GM12878 (cell line): Measurements from ENCODE around the gene KANK4. TPM values are rescaled to one million over a fixed set of nuclear protein-coding genes. Genes with fewer than 3 reads are reported as not detected.

Source experiments
- ATAC-seq: fragments of 200-7000 bp; cut with Tn5 transposase; 3 replicates; pipeline ENCODE4 v1.9.1; 2020; ENCODE audit warnings: mild to moderate bottlenecking, moderate library complexity
- BruUV-seq: library from RNA; stranded (reverse); fragments of 400-500 nt; replicated peaks from 2 replicates; lab custom pipeline; 2021; lab: Mats Ljungman, UMichigan
- CTCF ChIA-PET: fragments of 300-600 bp; sonication (Branson Sonifier 250); formaldehyde crosslinking; extraction: SDS; loops from one replicate; lab custom pipeline; 2021; ENCODE audit warnings: inconsistent platforms; lab: Yijun Ruan, JAX
- POLR2A ChIA-PET: fragments of 350-600 bp; formaldehyde crosslinking; extraction: SDS; loops from one replicate; lab custom pipeline; 2021; ENCODE audit warnings: inconsistent platforms; lab: Charles Lee
- RAD21 ChIA-PET: fragments of 300-600 bp; sonication (Branson Sonifier 250); formaldehyde crosslinking; loops from one replicate; lab custom pipeline; 2023; ENCODE audit warnings: antibody characterized with exemption; ENCODE audit not compliant: unreplicated experiment; lab: Charles Lee
- SMC1A ChIA-PET: fragments of 300-600 bp; sonication (Branson Sonifier 250); formaldehyde crosslinking; loops from one replicate; lab custom pipeline; 2023; ENCODE audit not compliant: unreplicated experiment, uncharacterized antibody; lab: Charles Lee
- DNase-seq: peaks from one replicate; pipeline ENCODE4 v3.0.0-alpha.2; 2011; ENCODE audit warnings: low read depth, low spot score
- FAIRE-seq: peaks from 3 replicates; lab custom pipeline; 2011; peaks lifted over from hg19 to GRCh38; lab: Jason Lieb, UNC
- H2AFZ ChIP-seq: 2 replicates; pipeline ENCODE4 v1.6.0; 2011; ENCODE audit warnings: low read depth, low read length, control low read depth; ENCODE audit not compliant: control insufficient read depth
- H3K27ac ChIP-seq: 2 replicates; pipeline ENCODE4 v1.5.1; 2011; ENCODE audit warnings: control low read depth; ENCODE audit not compliant: control insufficient read depth, insufficient read depth
- H3K27me3 ChIP-seq, 2 experiments: replicated peaks in 1 of 2; 2 replicates each; pipeline versions ENCODE4 v1.6.0 to v1.6.1; 2011; ENCODE audit warnings: low read length in 1 of 2; ENCODE audit not compliant: control insufficient read depth in 2 of 2, insufficient read depth in 2 of 2
- H3K36me3 ChIP-seq, 2 experiments: 2 replicates each; pipeline ENCODE4 v1.5.1; 2011; ENCODE audit warnings: low read length in 1 of 2; ENCODE audit not compliant: control insufficient read depth in 2 of 2, insufficient read depth in 2 of 2
- H3K4me1 ChIP-seq: 2 replicates; pipeline ENCODE4 v1.6.1; 2011; ENCODE audit warnings: mild to moderate bottlenecking, low read length, moderate library complexity, mixed read lengths; ENCODE audit not compliant: control insufficient read depth, insufficient read depth
- H3K4me2 ChIP-seq: 2 replicates; pipeline ENCODE4 v1.6.0; 2011; ENCODE audit warnings: control low read depth; ENCODE audit not compliant: control insufficient read depth, insufficient read depth
- H3K4me3 ChIP-seq: fragments of 200-600 bp; sonication (generic); 2 replicates; pipeline ENCODE4 v1.5.1; 2016
- H3K79me2 ChIP-seq: 2 replicates; pipeline ENCODE4 v1.6.0; 2011; ENCODE audit warnings: low read length; ENCODE audit not compliant: control insufficient read depth, insufficient read depth
- H3K9ac ChIP-seq: 2 replicates; pipeline ENCODE4 v1.8.0; 2011; ENCODE audit warnings: low read length, control low read depth, mixed read lengths; ENCODE audit not compliant: control insufficient read depth, insufficient read depth
- H3K9me3 ChIP-seq: replicated peaks from 3 replicates; pipeline ENCODE4 v1.5.1; 2011; ENCODE audit warnings: mild to moderate bottlenecking, low read length; ENCODE audit not compliant: control insufficient read depth, insufficient read depth
- H4K20me1 ChIP-seq: 2 replicates; pipeline ENCODE4 v1.6.0; 2011; ENCODE audit not compliant: control insufficient read depth, insufficient read depth
- ASH2L ChIP-seq: fragments of 300-600, 200-600 bp; sonication (generic); IDR thresholded peaks from 2 replicates; pipeline ENCODE4 v1.6.1; 2017; ENCODE audit warnings: low read depth, mild to moderate bottlenecking, borderline replicate concordance
- ATF3 ChIP-seq: IDR thresholded peaks from 2 replicates; pipeline ENCODE4 v1.6.1; 2011; ENCODE audit warnings: low read depth, mild to moderate bottlenecking, low read length, moderate library complexity, borderline replicate concordance; ENCODE audit errors: extremely low read depth
- BACH1 ChIP-seq: fragments of 450-650 bp; IDR thresholded peaks from 2 replicates; pipeline ENCODE4 v1.6.1; 2017; ENCODE audit warnings: mild to moderate bottlenecking, borderline replicate concordance
- BCL3 ChIP-seq: IDR thresholded peaks from 2 replicates; pipeline ENCODE4 v1.6.1; 2011; ENCODE audit warnings: borderline replicate concordance, low read depth, mild to moderate bottlenecking, moderate library complexity, low read length; ENCODE audit not compliant: insufficient read depth, poor library complexity, severe bottlenecking
- CBX5 ChIP-seq: sonication (generic); IDR thresholded peaks from 2 replicates; pipeline ENCODE4 v1.6.1; 2016; ENCODE audit warnings: low read depth, moderate library complexity, mild to moderate bottlenecking, inconsistent platforms
- GABPA ChIP-seq: IDR thresholded peaks from 2 replicates; pipeline ENCODE4 v1.6.1; 2014; ENCODE audit warnings: antibody characterized with exemption, low read depth, mild to moderate bottlenecking, inconsistent platforms
- HDAC6 ChIP-seq: fragments of 200-600 bp; sonication (generic); IDR thresholded peaks from one replicate; pipeline ENCODE4 v1.8.0; 2017; ENCODE audit warnings: antibody characterized with exemption; ENCODE audit not compliant: unreplicated experiment
- HSF1 ChIP-seq: fragments of 150-350 bp; IDR thresholded peaks from 2 replicates; pipeline ENCODE4 v1.6.1; 2014; ENCODE audit warnings: mild to moderate bottlenecking, low read depth, low read length
- JUNB ChIP-seq: IDR thresholded peaks from 2 replicates; pipeline ENCODE4 v1.6.1; 2016; ENCODE audit warnings: antibody characterized with exemption, mild to moderate bottlenecking
- MYB ChIP-seq: fragments of 150-350 bp; IDR thresholded peaks from 2 replicates; pipeline ENCODE4 v1.6.1; 2014; ENCODE audit warnings: mild to moderate bottlenecking, low read depth, low read length, borderline replicate concordance
- NBN ChIP-seq: fragments of 450-650 bp; IDR thresholded peaks from 2 replicates; pipeline ENCODE4 v1.6.1; 2016
- NFIC ChIP-seq: IDR thresholded peaks from 2 replicates; pipeline ENCODE4 v1.6.1; 2012; ENCODE audit warnings: low read depth, mild to moderate bottlenecking, inconsistent platforms, low read length, moderate library complexity
- NFYB ChIP-seq: IDR thresholded peaks from 2 replicates; pipeline ENCODE4 v1.6.1; 2011; ENCODE audit warnings: low read depth, mild to moderate bottlenecking, low read length, improper control_type of control experiment, moderate library complexity; ENCODE audit not compliant: insufficient read depth
- NKRF ChIP-seq: fragments of 450-650 bp; conservative IDR thresholded peaks from 2 replicates; pipeline ENCODE4 v1.6.1; 2017; ENCODE audit warnings: mild to moderate bottlenecking, moderate library complexity
- PML ChIP-seq: IDR thresholded peaks from 2 replicates; pipeline ENCODE4 v1.6.1; 2012; ENCODE audit warnings: low read length, inconsistent platforms
- RB1 ChIP-seq: fragments of 450-650 bp; formaldehyde crosslinking; IDR thresholded peaks from 2 replicates; pipeline ENCODE4 v1.6.1; 2017; ENCODE audit warnings: mild to moderate bottlenecking, borderline replicate concordance
- SMAD1 ChIP-seq: fragments of 450-650 bp; IDR thresholded peaks from 2 replicates; pipeline ENCODE4 v1.6.1; 2018; ENCODE audit warnings: mild to moderate bottlenecking, low read depth; ENCODE audit not compliant: partially characterized antibody
- SREBF2 ChIP-seq: IDR thresholded peaks from 2 replicates; pipeline ENCODE4 v1.6.1; 2012; ENCODE audit warnings: mild to moderate bottlenecking, low read length
- ZNF24 ChIP-seq: fragments of 450-650 bp; IDR thresholded peaks from 2 replicates; pipeline ENCODE4 v1.6.1; 2017; ENCODE audit warnings: antibody characterized with exemption, mild to moderate bottlenecking
- ZSCAN29 ChIP-seq: fragments of 450-650 bp; IDR thresholded peaks from 2 replicates; pipeline ENCODE4 v1.6.1; 2017; ENCODE audit warnings: mild to moderate bottlenecking, moderate library complexity
- WGBS: methylation state at CpG from one replicate; pipeline ENCODE4 v1.1.6; 2016; ENCODE audit warnings: low lambda C conversion rate; ENCODE audit not compliant: insufficient replicate concordance, insufficient coverage; ENCODE audit errors: missing lambda C conversion rate; 5-methylcytosine and 5-hydroxymethylcytosine counted together
- in situ Hi-C: fragments of 300-500 bp; cut with MboI; formaldehyde crosslinking; loops from 9 replicates; pipeline ENCODE4 v1.14.3; 2018; ENCODE audit warnings: mixed read lengths
- intact Hi-C: fragments of 100-400 bp; cut with micrococcal nuclease; formaldehyde crosslinking; loops from one replicate; pipeline ENCODE4 v1.14.2; 2022; ENCODE audit not compliant: unreplicated experiment
- polyA plus RNA-seq, 11 experiments: library from polyadenylated mRNA; depleted of rRNA in 4 of 11; unstranded in 6 of 11; stranded (reverse) in 5 of 11; fragments of >200 nt; fragmentation: Nextera tagmentation in 4 of 11; fragmentation: Illumina TruSeq in 1 of 11; extraction: Ambion mirVana in 4 of 11; extraction: Trizol in 1 of 11; gene quantifications; 1 replicate in 1 of 11; 2 replicates in 10 of 11; pipeline versions ENCODE4 v1.2.1 to v1.2.3, GENCODE V29; 2011 to 2016; ENCODE audit warnings: inconsistent platforms in 2 of 11, missing spikeins in 2 of 11, low read depth in 1 of 11
- total RNA-seq, 4 experiments: library from RNA; depleted of rRNA in 3 of 4; stranded (reverse); fragments of >200 nt in 3 of 4; fragmentation: Illumina TruSeq in 1 of 4; extraction: Trizol in 1 of 4; gene quantifications; 2 replicates each; pipeline versions ENCODE4 v1.2.1 to v1.2.3, GENCODE V29; 2013 to 2021

Gene KANK4
- total and polyA plus RNA-seq, 10 of the 15 experiments (the other 5 are each of a cell fraction or from before 2014, with no cell fraction given): not detected

- TF ChIP-seq ATF3 (no peak), NFYB (no peak), GABPA (no peak), NKRF (no peak), RB1 (no peak), ASH2L (no peak), PML (no peak)
Measured at GRCh38 chr1:62238507-62238906, 80.7 kb downstream of the KANK4 start (continued).

- in situ Hi-C loops: no loop called here
- BruUV-seq: no TSS peak
- TF ChIP-seq NFIC: no peak
- TF ChIP-seq SMAD1: no peak
- TF ChIP-seq PML: no peak
- no peak for TF ChIP-seq HDAC6
- TF ChIP-seq MYB: no peak
- no peak for TF ChIP-seq BCL3
- TF ChIP-seq SREBF2: no peak
- no peak for TF ChIP-seq HSF1
- TF ChIP-seq BACH1: no peak
- no peak for TF ChIP-seq JUNB
- TF ChIP-seq ZSCAN29: no peak
- no peak for TF ChIP-seq CBX5
- no peak for TF ChIP-seq ZNF24
- no peak for TF ChIP-seq NBN
- TF ChIP-seq, all 136 proteins: peak for 0
- H3K4me3 ChIP-seq: no peak overlapping the region
- ATAC-seq (no peak), DNase-seq (no peak), FAIRE-seq (no peak)
- H3K79me2 ChIP-seq: no peaks in the 10 kb centered on the region
- H3K27me3 ChIP-seq: peaks cover 0 to 3% of the 10 kb centered on the region in 2 experiments; a peak in 1 of 4 replicates
- H3K4me1 ChIP-seq: no peaks in the 10 kb centered on the region
- no peak overlapping the region for H3K9ac ChIP-seq
- intact Hi-C loops: no loop called here
- H3K9me3 ChIP-seq: no peaks in the 10 kb centered on the region
- no peak overlapping the region for H2AFZ ChIP-seq
- no peaks in the 10 kb centered on the region for H4K20me1 ChIP-seq
- 45% methylated on average over 8 of the region's 8 CpGs for WGBS
- H3K36me3 ChIP-seq: no peaks in the 10 kb centered on the region
- ChIA-PET RAD21 (no interaction called here), POLR2A (no interaction called here), CTCF (no interaction called here), SMC1A (interaction anchor here (1.0 kb wide), 1 partner anchor 63 kb away, joined by 3 read pairs; no protein-coding TSS in a partner anchor)
- no peak overlapping the region for H3K4me2 ChIP-seq
- H3K27ac ChIP-seq: no peak overlapping the region
Measured at GRCh38 chr1:62237950-62238374, 81.3 kb downstream of the KANK4 start.
